SIG-M5 (cell line): ENCODE measurements around the gene ZSCAN4.

Experiments
- DNase-seq: peaks from one replicate; lab custom pipeline; 2025; lab: John Stamatoyannopoulos, UW

ZSCAN4 gene

DNA sequence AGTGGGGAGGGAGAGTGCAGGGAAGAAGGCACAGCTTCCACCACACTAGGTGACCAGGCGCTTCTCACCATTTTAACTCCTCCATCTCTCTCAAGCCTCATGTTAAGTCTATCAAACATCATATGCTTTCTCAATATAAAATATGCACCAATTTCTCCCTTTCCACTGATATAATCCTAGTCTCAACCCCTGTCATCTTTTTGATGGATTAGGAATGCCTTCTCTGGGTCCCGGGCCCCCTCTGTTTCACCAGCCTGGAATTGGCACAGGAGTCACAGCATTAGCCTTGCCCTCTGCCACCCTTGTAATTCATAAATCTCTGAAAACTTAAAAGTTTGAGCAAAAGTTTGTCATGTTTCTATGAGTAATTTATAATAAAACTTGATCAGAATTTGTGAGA, at the start of gene ZSCAN4:
Gene ZSCAN4, plus strand, starts transcription at position 301 of the 400 bp plus-strand sequence. CDS start 7,211 bp downstream, outside the sequence.
- DNase-seq = no peak

DNA sequence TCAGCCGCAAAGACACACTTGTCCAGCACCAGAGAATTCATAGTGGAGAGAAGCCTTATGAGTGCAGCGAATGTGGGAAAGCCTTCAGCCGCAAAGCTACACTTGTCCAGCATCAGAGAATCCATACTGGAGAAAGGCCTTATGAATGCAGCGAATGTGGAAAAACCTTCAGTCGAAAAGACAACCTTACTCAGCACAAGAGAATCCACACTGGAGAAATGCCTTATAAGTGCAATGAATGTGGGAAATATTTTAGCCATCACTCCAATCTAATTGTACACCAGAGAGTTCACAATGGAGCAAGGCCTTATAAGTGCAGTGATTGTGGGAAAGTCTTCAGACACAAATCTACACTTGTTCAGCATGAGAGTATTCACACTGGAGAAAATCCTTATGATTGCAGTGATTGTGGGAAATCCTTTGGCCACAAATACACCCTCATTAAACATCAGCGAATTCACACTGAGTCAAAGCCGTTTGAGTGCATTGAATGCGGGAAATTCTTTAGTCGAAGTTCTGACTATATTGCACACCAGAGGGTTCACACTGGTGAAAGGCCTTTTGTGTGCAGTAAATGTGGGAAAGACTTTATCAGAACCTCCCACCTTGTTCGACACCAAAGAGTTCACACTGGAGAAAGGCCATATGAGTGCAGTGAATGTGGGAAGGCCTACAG, 47.9 kb upstream of the ZSCAN4 start:
- DNase-seq = no peak

GRCh38 chr19:57623091-57623490, 45.6 kb upstream of the ZSCAN4 start:
- no peak for DNase-seq

DNA sequence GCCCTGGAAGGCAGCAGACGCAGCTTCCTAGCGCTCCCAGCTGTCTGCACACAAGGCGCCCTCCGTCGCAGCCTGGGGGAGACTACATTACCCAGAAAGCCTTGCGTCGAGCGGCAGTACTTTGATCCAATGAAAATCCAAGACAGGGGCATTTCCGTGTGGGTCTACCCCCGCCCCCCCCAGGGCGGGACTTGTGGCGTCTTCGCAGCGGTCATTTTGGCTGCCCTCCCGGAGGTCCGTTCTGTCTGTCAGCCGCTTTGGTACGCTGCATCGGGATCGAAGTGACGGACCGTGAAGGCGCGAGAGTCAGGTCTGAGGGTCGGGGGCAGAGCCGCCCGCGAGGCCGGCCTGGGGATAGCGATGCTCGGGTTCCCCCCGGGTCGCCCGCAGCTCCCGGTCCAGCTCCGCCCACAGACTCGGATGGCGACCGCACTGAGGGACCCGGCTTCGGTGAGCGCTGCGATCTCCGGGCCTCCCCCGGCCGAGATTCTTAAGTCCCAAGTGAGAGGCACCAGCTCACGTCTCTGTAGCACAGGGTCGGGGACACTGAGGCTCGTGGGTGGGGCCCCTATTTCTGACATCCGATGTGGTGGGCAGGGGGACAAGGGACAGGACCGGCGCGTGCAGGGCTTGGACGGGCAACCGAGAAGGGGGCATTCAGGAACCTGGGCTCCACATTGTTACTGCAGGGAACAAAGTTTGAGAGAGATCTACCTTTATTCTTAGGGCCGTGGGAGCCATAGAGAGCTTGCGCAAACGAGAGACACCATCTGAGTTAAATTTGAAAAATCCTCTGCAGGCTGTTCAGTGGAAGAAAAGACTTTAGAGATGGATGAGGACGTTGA, 35.5 kb upstream of the ZSCAN4 start, which contains the start of gene ZNF211:
Gene ZNF211, plus strand, starts transcription at position 182 of the 845 bp plus-strand sequence. Its CDS starts 179 bp downstream, at position 361.
- DNase-seq = peak; percentile 49

DNA sequence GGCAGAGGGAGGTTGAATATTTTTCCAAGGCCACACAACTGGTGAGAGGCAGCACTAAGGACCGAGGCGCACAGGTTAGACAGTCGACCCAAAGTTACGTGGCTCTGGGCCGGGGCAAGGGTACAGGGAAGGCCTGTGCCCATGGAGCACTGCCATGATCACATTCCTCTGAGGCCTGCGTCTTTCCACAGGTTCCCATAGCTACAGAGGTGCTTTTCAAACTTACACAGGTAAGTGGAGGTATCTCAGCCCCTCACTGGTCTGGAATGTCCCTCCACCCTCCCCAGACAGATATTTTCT, 35.0 kb upstream of the ZSCAN4 start:
- DNase-seq = no peak

DNA sequence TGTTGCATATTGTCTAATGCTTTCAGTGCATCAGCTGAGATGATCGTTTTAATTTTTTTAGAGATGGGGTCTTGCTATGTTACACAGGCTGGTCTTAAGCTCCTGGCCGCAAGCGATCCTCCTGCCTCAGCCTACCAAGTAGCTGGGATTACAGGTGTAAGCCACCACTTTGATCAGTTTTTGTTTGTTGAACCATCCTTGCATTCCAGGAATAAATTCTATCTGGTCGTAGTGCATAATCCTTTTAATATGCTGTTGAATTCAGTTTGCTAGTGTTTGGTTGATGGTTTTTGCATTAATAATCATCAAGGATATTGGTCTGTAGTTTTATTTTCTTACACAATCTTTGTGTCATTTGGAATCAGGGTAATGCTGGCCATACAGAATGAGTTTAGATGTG, 31.4 kb upstream of the ZSCAN4 start:
- no peak for DNase-seq

GRCh38 chr19:57641715-57642234, 27.0 kb upstream of the ZSCAN4 start:
- DNase-seq = no peak

DNA sequence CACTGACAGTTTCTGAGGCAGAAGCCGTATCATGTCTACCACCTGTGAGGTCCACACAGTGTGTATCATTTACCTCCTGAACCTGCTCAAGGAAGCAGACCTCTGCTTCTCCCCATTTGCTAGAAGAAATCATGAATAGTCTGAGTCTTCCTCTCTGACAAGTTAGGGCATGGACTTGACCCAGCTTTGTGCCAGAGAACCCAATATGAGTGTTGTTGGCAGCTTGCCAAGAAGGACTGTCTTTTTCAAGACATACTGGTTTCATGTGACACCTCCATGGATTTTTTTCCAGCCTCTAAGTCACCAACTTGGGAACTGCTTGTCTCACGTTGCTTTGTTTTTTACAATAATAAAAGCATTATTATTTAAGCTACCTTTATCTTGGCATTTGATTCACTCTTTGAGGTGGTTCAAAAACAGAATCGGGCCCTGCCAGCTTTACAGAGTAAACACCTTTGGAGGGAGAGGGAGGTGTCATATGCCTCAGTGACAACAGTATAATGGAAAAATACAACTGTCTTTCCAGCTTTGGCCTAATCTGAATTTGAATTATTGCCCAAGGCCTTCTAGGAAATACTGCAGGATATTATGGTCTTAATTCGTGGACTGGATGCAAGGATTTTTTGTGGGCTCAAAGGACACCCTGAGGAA, 26.2 kb upstream of the ZSCAN4 start:
- no peak for DNase-seq

DNA sequence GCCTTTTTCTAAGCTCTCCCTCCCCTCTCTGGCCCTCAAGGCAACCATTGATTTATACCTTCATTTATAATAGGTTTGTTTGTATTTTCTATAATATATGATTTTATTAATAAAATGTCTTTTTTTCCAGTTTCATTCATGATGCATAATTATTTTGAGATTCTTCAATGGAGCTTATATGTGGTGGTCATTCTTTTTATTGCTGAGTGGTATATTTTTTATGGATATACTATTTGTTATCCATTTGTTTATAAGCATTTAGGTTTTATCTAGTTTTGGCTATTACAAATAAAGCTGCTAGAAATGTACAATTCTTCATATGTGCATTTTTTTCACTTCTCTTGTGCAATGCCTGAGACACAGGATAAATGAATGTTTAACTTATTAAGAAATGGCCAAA, 25.0 kb upstream of the ZSCAN4 start:
- no peak for DNase-seq

GRCh38 chr19:57648331-57649003, 20.3 kb upstream of the ZSCAN4 start:
- DNase-seq = no peak

- DNase-seq = no peak
Measured at GRCh38 chr19:57651654-57651996, 17.1 kb upstream of the ZSCAN4 start.

GRCh38 chr19:57653689-57654088, 15.0 kb upstream of the ZSCAN4 start:
- DNase-seq = no peak

DNA sequence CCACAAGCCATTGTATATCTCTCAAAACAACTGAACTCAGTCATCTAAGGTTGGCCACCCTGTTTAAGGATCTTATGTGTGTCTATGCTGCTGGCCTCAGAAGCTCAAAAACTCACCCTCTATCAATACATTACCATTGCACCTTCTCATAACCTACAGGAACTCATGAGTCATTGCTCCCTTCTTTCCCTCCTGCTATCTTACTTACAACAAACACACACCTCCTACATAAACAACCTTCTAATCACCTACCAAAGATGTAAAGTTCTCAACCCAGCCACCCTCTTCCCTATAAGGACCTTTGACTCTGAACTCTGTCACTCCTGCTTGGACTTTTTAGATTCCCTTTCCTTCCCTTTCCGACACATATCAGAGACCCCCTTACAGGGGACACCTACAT, 13.3 kb upstream of the ZSCAN4 start:
- no peak for DNase-seq

DNA sequence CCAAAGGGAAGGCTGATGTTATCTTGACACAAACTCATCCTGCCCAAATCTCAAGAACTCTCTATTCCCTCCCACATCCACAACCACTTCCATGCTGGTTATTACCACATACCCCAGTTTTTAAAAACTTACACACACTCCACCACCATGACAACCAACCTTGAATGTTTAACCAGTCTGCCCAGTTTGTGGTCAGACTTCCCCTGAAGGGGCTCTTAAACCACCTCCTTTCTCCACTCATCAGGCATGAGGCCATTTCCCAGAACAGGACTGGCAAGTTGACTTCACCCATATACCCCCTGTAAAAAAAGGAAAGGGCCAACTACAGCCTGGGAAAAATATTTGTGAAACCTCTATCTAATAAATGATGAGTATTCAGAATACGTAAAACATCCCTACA, 12.4 kb upstream of the ZSCAN4 start:
- no peak for DNase-seq

GRCh38 chr19:57664269-57665127, 4.2 kb upstream of the ZSCAN4 start:
- no peak for DNase-seq

DNA sequence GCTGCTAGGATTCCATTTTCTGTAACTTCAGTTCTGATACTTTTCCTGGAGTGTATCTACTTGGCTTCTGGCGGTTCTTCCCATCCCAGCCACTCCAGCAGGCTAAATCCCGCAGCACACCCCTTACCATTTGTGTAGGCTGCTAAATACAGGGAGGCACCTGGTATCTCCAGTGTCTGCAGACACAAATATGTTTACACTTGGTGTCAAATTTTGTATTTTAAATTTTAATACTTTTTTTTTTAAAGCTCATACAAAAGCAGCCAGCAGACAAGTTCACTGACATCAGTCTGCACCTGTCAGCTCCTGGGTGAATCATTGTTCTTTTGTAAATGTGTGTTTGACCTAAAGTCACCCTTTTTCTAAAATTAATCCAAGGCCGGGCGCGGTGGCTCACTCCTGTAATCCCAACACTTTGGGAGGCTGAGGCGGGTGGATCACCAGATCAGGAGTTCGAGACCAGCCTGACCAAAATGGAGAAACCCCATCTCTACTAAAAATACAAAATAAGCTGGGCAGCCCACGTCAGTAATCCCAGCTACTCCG, 3.4 kb upstream of the ZSCAN4 start:
- no peak for DNase-seq

- no peak for DNase-seq
Measured at GRCh38 chr19:57667228-57667627, 1.5 kb upstream of the ZSCAN4 start.

- no peak for DNase-seq
Measured at GRCh38 chr19:57671124-57671895, 2.6 kb downstream of the ZSCAN4 start.

DNA sequence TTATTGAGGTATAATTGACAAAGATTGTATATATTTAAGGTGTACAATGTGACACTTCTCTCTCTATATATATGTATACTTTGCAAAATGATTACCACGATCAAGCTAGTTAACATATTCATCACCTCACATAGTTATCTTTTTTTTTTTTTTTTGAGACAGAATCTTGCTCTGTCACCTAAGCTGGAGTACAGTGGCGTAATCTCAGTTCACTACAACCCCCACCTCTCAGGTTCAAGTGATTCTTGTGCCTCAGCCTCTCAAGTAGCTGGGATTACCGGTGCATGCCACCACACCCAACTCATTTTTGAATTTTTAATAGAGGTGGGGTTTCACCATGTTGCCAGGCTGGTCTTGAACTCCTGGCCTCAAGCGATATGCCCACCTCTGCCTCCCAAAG, 3.7 kb downstream of the ZSCAN4 start:
- no peak for DNase-seq

DNA sequence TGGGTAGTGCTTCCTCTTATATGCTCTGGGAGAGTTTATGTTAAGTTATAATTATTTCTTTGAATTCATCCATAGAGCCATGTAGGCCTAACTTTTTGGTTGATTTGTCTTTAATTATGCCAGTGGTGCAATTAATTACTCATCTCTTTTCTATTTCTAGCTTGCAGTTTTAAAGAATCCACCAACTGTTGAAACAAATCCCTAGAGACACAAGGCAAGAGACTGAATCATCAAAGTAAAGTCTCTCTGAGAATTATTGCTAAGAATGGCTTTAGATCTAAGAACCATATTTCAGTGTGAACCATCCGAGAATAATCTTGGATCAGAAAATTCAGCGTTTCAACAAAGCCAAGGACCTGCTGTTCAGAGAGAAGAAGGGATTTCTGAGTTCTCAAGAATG, 7.1 kb downstream of the ZSCAN4 start:
- DNase-seq = no peak
